Activated T-helper 1 cell treated with anti-CD3 and anti-CD28 coated beads, Interleukin-12 subunit alpha, Interleukin-12 subunit beta, Interleukin-2, Interleukin-4 antibody, amounts not matched to agents 30 ng/mL and 10 ng/mL and 1 ng/mL, durations not matched to agents 14 hours and 24 hours and 36 hours (primary cell): Measurements from ENCODE around the gene NACC2. TPM values are rescaled to one million over a fixed set of nuclear protein-coding genes. Genes with fewer than 3 reads are reported as not detected.

Experiments used
- DNase-seq: peaks from one replicate; pipeline ENCODE4 v3.0.0; 2021; ENCODE audit warnings: low spot score
- H3K27ac Mint-ChIP-seq: one replicate; pipeline ENCODE4 v1.8.0; 2021; ENCODE audit warnings: mild to moderate bottlenecking, mixed read lengths
- H3K27me3 Mint-ChIP-seq: one replicate; pipeline ENCODE4 v1.8.0; 2022; ENCODE audit warnings: mild to moderate bottlenecking, moderate library complexity, mixed read lengths; ENCODE audit not compliant: insufficient read depth
- H3K36me3 Mint-ChIP-seq: one replicate; pipeline ENCODE4 v1.8.0; 2021; ENCODE audit warnings: low read depth, mixed read lengths
- H3K4me1 Mint-ChIP-seq: one replicate; pipeline ENCODE4 v1.8.0; 2021; ENCODE audit warnings: low read depth, mixed read lengths
- H3K4me3 Mint-ChIP-seq: one replicate; pipeline ENCODE4 v1.8.0; 2021; ENCODE audit warnings: mild to moderate bottlenecking, moderate library complexity, mixed read lengths
- H3K9me3 Mint-ChIP-seq: one replicate; pipeline ENCODE4 v1.8.0; 2021; ENCODE audit warnings: mixed read lengths
- intact Hi-C: fragments of 100-400 bp; cut with micrococcal nuclease; formaldehyde crosslinking; loops from one replicate; pipeline ENCODE4 v1.15.1; 2024
- total RNA-seq: library from RNA; stranded (reverse); gene quantifications from 2 replicates; pipeline ENCODE4 v1.2.3, GENCODE V29; 2022

The NACC2 gene
- total RNA-seq, 1 donor from 2014 or later: 3.7 TPM

DNA sequence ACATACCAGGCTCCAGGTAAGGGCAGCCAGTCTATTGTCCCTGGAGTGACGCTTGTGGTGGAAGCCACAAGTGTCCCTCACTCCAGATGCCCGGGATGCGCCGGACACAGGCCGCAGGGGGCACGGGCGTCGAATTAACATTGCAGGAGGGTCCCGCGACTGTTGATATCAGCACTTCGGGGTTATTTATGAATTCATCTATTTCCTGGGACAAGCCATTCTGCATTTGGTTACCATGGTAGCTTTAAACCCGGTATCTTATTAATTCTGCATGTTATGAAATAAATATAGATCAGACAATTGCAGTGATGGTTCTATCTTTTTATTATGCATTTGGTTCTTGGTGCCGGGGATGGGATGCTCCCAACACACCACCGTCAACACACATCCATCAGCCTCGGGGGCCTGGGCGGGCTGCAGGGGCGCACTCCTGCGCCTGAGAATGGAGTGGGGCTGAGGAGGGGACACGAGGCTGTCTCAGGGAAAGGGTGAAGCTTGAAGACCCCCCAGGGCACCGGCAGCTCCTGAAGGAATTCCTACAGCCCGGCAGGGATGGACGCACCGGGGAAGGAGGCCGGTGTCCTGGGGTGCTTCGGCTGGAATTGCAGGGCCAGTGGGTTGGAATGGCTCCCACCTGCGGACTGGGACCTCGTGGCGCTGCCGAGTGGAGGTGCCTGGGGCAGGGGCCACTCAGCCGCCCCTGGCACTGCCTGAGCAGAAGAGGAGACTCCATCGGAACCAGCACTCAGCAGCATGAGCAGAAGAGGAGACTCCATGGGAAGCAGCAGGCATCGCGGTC is 41.2 kb upstream of the NACC2 start:
- H3K9me3 Mint-ChIP-seq: no peaks in the 10 kb centered on the region
- no peak overlapping the region for H3K27ac Mint-ChIP-seq
- H3K27me3 Mint-ChIP-seq: peaks cover 22% of the 10 kb centered on the region
- H3K4me1 Mint-ChIP-seq: no peaks in the 10 kb centered on the region
- intact Hi-C loops: no loop called here
- H3K4me3 Mint-ChIP-seq: no peak overlapping the region
- no peaks in the 10 kb centered on the region for H3K36me3 Mint-ChIP-seq
- no peak for DNase-seq

DNA sequence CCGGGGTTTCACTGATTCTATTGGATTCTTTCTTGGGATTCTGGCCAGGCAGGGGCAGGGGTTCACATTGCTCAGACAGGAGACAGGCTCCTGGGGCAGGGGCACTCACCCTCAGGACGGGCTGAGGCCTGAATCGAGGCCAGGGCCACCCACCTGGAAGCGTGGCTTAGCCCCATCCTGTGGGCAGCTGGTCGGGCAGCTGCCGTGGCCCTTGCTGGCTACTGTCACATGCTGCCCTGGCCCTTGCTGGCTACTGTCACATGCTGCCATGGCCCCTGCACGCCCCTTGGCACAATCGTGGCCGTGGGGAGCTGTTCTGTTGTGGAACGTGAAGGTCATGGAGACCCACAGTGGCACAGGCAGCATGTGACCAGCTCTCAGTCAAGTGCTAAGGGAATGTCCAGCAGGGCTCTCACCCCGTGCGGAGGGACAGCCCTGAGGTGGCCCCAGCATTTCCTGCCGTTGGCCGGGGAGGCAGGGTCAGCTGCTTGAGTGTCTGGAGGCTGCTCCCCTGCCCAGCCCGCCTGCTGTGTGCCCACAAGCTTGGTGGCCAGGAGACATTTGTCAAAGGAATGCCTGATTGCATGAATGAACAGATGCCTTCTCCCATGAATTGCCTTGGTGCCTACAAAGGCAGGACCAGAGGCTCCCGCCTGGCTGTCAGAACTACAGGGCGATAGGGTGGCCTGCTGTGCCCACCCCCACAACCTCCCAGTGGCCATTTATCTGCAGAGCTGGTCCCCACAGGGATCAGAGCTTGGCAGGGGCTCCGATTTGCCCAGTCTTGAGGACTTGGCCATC is 40.4 kb upstream of the NACC2 start:
- intact Hi-C loops: no loop called here
- peaks cover 22% of the 10 kb centered on the region for H3K27me3 Mint-ChIP-seq
- H3K36me3 Mint-ChIP-seq: no peaks in the 10 kb centered on the region
- no peaks in the 10 kb centered on the region for H3K9me3 Mint-ChIP-seq
- no peak overlapping the region for H3K27ac Mint-ChIP-seq
- H3K4me1 Mint-ChIP-seq: no peaks in the 10 kb centered on the region
- DNase-seq: no peak
- H3K4me3 Mint-ChIP-seq: no peak overlapping the region

DNA sequence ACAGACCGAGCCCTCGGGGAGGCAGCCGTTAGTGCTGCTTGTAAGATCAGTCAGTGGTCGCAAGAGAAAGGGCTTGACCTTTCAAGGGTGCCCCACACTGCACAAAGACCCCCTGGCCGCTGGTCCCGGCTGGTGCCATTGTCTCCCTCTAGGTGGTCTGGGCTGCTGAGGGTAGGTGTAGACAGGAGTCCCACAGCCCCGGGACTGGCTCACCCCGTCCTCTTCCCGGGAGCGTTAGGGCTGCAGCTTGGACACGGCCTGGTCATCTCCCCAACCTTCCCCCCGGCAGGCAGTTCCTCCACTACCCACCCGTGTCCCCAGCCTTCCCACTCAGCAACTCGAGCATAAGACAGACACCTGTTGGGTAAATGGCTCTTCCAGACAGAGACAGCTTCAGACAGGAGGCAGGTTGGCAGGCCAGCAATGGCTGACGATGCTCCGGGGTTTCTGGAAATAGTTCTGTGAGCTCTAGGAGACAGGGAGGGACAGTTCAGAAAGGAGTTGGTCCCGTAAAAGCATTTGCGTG is 38.9 kb upstream of the NACC2 start:
- Mint-ChIP-seq H3K4me3 (no peak overlapping the region), H3K4me1 (no peaks in the 10 kb centered on the region), H3K9me3 (no peaks in the 10 kb centered on the region), H3K27ac (no peak overlapping the region), H3K36me3 (no peaks in the 10 kb centered on the region), H3K27me3 (peaks cover 24% of the 10 kb centered on the region)
- no peak for DNase-seq
- intact Hi-C loops: no loop called here

- no peak overlapping the region for H3K27ac Mint-ChIP-seq
- no peaks in the 10 kb centered on the region for H3K9me3 Mint-ChIP-seq
- no peaks in the 10 kb centered on the region for H3K4me1 Mint-ChIP-seq
- H3K36me3 Mint-ChIP-seq: no peaks in the 10 kb centered on the region
- intact Hi-C loops: no loop called here
- H3K4me3 Mint-ChIP-seq: no peak overlapping the region
- no peak for DNase-seq
- peaks cover 22% of the 10 kb centered on the region for H3K27me3 Mint-ChIP-seq
Observed at GRCh38 chr9:136133191-136133958, 38.3 kb upstream of the NACC2 start.

- no peak overlapping the region for H3K4me3 Mint-ChIP-seq
- no peak overlapping the region for H3K27ac Mint-ChIP-seq
- intact Hi-C loops: no loop called here
- no peaks in the 10 kb centered on the region for H3K36me3 Mint-ChIP-seq
- no peak for DNase-seq
- H3K27me3 Mint-ChIP-seq: peaks cover 22% of the 10 kb centered on the region
- no peaks in the 10 kb centered on the region for H3K4me1 Mint-ChIP-seq
- H3K9me3 Mint-ChIP-seq: no peaks in the 10 kb centered on the region
Observed at GRCh38 chr9:136132512-136133050, 37.5 kb upstream of the NACC2 start.

DNA sequence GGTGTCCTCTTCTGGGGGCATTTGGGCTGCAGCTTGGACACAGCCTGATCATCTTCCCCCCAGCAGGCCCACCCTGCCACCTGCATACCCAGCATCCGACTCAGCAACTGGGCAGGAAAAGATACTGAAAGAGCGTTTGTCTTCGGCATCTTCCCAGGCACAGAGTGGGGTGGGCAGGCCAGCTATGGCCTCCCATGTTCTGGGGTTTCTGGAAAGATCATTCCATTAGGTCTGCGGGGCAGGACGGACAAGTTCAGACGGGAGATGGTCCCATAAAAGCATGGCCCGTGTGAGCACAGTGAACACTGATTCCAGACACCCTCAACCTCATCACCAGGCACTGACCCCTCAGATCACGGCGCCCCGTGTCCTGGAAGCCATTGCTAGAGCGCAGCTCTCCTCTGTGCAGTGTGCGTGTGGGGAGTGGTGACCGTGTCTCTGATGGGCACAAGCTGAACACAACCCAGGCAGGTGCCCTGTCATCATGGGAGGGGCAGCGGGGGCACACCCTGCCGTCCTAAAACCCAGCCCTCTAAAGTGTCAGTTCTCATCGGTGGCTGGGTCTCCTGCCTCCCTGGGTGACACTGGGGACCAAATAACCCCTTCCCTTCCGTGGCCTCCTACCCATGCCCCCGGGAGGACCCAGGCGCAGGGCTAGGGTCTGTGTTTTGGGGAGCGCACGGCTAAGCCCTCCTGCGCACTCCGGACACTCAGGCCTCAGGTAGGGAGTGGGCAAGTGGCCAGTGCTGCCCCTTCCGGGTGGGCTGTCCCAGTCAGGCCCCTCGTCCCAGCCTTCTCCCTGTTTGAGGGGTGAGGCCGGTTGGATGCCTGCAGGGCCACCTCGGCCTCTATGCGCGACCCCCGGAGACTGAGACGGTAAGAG is 36.8 kb upstream of the NACC2 start:
- intact Hi-C loops: no loop called here
- Mint-ChIP-seq H3K27me3 (peaks cover 22% of the 10 kb centered on the region), H3K4me3 (no peak overlapping the region), H3K36me3 (no peaks in the 10 kb centered on the region), H3K4me1 (no peaks in the 10 kb centered on the region), H3K9me3 (no peaks in the 10 kb centered on the region), H3K27ac (no peak overlapping the region)
- no peak for DNase-seq

DNA sequence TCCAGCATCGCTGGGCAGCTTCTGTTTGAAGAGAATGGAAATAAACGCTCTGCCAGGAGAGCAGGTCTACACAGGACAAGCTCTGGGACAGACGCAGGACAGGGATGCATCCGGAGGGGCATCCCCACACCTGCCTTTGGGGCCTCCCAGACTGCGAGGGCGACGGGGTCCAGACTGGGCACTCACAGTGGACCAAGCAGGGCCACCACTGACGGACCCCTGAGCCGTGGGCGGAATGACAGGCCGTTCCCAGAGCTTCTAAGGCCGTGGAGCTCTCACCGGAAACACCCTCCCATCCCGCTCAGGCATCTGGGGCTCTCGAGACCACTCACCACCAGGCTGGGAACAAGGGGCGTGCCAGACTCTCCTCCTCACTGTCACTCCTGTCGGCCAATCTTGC is 34.1 kb upstream of the NACC2 start:
- Mint-ChIP-seq H3K27me3 (peaks cover 20% of the 10 kb centered on the region), H3K4me3 (no peak overlapping the region), H3K27ac (no peak overlapping the region), H3K36me3 (no peaks in the 10 kb centered on the region), H3K9me3 (no peaks in the 10 kb centered on the region), H3K4me1 (no peaks in the 10 kb centered on the region)
- intact Hi-C loops: no loop called here
- no peak for DNase-seq

- H3K9me3 Mint-ChIP-seq: no peaks in the 10 kb centered on the region
- H3K27ac Mint-ChIP-seq: no peak overlapping the region
- intact Hi-C loops: no loop called here
- no peaks in the 10 kb centered on the region for H3K36me3 Mint-ChIP-seq
- H3K4me1 Mint-ChIP-seq: no peaks in the 10 kb centered on the region
- H3K27me3 Mint-ChIP-seq: peaks cover 13% of the 10 kb centered on the region
- DNase-seq: no peak
- H3K4me3 Mint-ChIP-seq: no peak overlapping the region
Observed at GRCh38 chr9:136128436-136128835, 33.3 kb upstream of the NACC2 start.

DNA sequence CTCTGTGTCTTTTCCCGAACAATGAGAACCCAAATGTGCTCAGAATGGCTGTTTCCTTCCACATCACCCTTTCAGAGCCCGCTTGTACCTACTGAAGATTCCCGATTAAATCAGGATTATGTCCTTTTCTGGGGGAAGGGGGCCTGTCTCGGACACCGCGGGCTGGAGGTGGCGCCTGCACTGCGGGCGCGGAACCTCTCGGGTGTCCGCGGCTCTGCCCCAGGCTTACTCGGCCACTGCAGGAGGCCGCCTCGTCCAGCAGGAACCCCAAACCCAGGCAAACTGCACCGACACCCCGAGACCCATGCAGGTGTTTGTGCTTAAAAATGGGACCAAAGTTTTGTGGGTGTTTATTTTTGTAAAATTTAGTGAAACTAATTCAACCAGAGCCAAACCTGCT is 32.2 kb upstream of the NACC2 start:
- peaks cover 13% of the 10 kb centered on the region for H3K27me3 Mint-ChIP-seq

DNA sequence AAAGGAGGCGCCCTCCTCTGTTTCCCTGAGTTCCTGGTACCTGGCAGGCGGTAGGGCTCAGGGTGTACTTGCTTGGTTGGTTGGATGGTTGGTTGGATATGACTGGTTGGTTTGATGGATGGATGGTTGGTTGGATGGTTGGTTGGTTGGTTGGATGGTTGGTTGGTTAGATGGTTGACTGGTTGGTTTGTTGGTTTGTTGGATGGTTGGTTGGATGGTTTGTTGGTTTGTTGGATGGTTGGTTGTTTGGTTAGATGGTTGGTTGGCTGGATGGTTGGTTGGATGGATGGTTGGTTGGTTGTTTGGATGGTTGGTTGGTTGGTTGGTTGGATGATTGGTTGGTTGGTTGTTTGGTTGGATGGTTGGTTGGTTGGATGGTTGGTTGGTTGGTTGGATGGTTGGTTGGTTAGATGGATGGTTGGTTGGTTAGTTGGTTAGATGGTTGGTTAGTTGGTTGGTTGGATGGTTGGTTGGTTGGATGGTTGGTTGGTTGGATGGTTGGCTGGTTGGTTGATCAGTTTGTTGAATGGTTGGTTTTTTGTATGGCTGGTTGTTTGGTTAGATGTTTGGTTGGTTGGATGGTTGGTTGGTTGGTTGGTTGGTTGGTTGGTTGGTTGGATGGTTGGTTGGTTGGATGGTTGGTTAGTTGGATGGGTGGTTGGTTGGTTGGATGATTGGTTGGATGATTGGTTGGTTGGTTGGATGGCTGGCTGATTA is 30.0 kb upstream of the NACC2 start:
- no peak for DNase-seq
- intact Hi-C loops: no loop called here
- H3K4me1 Mint-ChIP-seq: no peaks in the 10 kb centered on the region
- H3K36me3 Mint-ChIP-seq: no peaks in the 10 kb centered on the region
- no peak overlapping the region for H3K4me3 Mint-ChIP-seq
- H3K9me3 Mint-ChIP-seq: no peaks in the 10 kb centered on the region
- peaks cover 6% of the 10 kb centered on the region for H3K27me3 Mint-ChIP-seq
- no peak overlapping the region for H3K27ac Mint-ChIP-seq

More for the DNA sequence above, 32.2 kb upstream of the NACC2 start:
- no peak overlapping the region for H3K27ac Mint-ChIP-seq
- intact Hi-C loops: no loop called here
- no peaks in the 10 kb centered on the region for H3K36me3 Mint-ChIP-seq
- no peaks in the 10 kb centered on the region for H3K4me1 Mint-ChIP-seq
- H3K4me3 Mint-ChIP-seq: no peak overlapping the region
- DNase-seq: no peak
- no peaks in the 10 kb centered on the region for H3K9me3 Mint-ChIP-seq
